Measurements from ENCODE around the gene MESD. TPM values are rescaled to one million over a fixed set of nuclear protein-coding genes. Genes with fewer than 3 reads are reported as not detected.

MESD gene
- polyA plus RNA-seq, 1 experiment, result 11.0 TPM

GRCh38 chr15:81026836-81027599 is 37.4 kb upstream of the MESD start:
- no peaks in the 10 kb centered on the region for H3K36me3 ChIP-seq (ENCODE audit: control insufficient read depth, insufficient read depth, low read length)
- no peaks in the 10 kb centered on the region for H3K27me3 ChIP-seq (ENCODE audit: control insufficient read depth, insufficient read depth, low read length)
- no peak for DNase-seq (ENCODE audit: low read depth)
- H3K4me3 ChIP-seq (ENCODE audit: low read depth, low read length), result no peak overlapping the region
- CTCF ChIA-PET, result interaction anchor here (1.0 kb wide), 1 partner anchor 11 kb away, joined by 4 read pairs; no protein-coding TSS in a partner anchor
- no peak for TF ChIP-seq CTCF (IDR thresholded peaks at IDR 0.05; ENCODE audit: insufficient read depth, low read depth, low read length)
- POLR2A ChIA-PET, result interaction anchor here (0.5 to 0.7 kb wide), 2 partner anchors 21 to 45 kb away, joined by 3 to 5 read pairs; no protein-coding TSS in a partner anchor

DNA sequence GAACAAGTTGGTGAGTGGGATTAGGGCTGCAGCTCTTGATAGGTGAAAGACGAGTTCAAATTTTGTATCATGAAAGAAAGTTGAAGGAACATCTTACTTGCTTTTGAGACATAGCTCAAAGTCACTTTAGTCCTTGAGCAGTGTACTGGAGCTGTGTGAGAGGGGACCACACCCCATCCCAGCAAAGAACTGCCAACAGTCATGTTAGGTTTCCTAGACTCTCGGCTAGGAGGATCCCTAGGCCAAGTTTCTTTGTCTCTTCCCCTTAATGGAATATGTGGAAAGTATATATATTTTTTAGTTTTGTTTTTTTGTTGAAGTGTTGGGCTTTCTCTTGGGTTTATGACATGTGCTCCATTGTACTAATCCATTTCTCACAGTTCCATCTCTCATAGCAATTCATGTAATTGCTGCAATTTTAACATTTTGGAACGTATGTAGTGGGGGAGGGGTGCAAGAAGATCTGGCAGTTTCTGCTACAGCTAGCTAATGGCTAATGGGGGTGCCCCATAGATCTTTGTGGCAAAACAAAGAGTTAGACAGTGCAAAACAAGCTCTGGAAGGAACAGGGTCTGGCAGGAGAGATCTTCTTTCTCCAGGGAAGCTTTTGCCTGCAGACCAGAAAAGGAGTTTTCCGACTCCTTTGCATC is 36.2 kb upstream of the MESD start:
- DNase-seq (ENCODE audit: low read depth), result no peak
- no peaks in the 10 kb centered on the region for H3K36me3 ChIP-seq (ENCODE audit: control insufficient read depth, insufficient read depth, low read length)
- H3K27me3 ChIP-seq (ENCODE audit: control insufficient read depth, insufficient read depth, low read length), result no peaks in the 10 kb centered on the region
- POLR2A ChIA-PET, result interaction anchor here (0.7 kb wide), 1 partner anchor 47 kb away, joined by 3 read pairs; no protein-coding TSS in a partner anchor
- TF ChIP-seq CTCF (IDR thresholded peaks at IDR 0.05; ENCODE audit: insufficient read depth, low read depth, low read length), result no peak
- H3K4me3 ChIP-seq (ENCODE audit: low read depth, low read length), result no peak overlapping the region
- CTCF ChIA-PET, result interaction anchor here (1.0 kb wide), 1 partner anchor 12 kb away, joined by 4 read pairs; no protein-coding TSS in a partner anchor

DNA sequence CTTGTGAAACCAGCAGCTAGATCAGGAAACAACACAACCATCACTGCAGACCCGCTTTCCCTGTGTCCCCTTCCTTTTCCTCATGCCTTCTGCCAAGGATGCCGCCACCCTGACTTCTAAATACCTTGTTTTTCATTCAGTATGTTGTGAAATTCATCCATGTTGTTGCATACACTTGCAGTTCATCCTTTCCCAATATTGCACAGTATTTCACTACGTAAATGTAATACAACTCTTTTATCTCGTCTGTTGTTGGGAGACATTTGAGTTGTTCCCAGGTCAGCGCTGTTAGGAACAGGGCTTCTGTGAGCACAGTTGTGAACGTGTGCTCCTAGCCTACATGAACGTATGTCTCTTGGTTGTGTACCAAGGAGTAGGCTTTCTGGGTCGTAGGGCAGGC is 35.3 kb upstream of the MESD start:
- DNase-seq (ENCODE audit: low read depth), result no peak
- no peak overlapping the region for H3K4me3 ChIP-seq (ENCODE audit: low read depth, low read length)
- POLR2A ChIA-PET, result no interaction called here
- TF ChIP-seq CTCF (IDR thresholded peaks at IDR 0.05; ENCODE audit: insufficient read depth, low read depth, low read length), result no peak
- no peaks in the 10 kb centered on the region for H3K36me3 ChIP-seq (ENCODE audit: control insufficient read depth, insufficient read depth, low read length)
- CTCF ChIA-PET, result no interaction called here
- no peaks in the 10 kb centered on the region for H3K27me3 ChIP-seq (ENCODE audit: control insufficient read depth, insufficient read depth, low read length)

DNA sequence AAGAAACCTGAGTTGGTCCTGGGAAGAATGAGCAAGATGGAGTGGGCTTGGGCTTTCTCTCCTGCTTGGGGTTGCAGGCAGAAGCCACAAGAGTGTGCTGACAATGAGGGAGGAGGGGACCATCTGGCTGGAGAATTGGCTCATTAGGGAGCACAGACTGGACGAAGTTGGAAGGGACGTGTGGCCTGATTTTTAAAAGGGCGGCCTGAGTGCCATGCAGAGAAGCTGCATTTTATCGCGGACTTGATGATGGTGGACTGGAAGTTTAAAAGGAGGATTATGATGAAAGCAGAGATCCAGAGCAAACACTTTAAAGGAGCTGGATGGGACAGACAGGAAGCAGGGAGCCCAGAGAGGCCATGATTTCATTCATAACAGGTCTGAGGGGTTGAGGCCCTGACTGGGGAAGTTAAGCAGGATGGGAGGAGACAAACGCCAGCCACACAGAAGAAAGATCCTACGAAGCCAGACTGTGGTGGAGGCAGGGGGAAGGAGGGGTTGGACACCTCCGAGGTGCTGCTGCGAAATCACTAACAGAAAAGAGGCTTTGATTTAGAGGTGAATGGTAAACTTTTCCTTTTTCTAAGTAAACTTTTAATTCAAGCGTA is 34.8 kb upstream of the MESD start:
- CTCF ChIA-PET, result interaction anchor here (0.7 to 1.4 kb wide), 2 partner anchors 69 to 80 kb away, joined by 3 to 5 read pairs; no protein-coding TSS in a partner anchor
- no peak for DNase-seq (ENCODE audit: low read depth)
- H3K27me3 ChIP-seq (ENCODE audit: control insufficient read depth, insufficient read depth, low read length), result no peaks in the 10 kb centered on the region
- POLR2A ChIA-PET, result no interaction called here
- H3K36me3 ChIP-seq (ENCODE audit: control insufficient read depth, insufficient read depth, low read length), result no peaks in the 10 kb centered on the region
- no peak overlapping the region for H3K4me3 ChIP-seq (ENCODE audit: low read depth, low read length)
- no peak for TF ChIP-seq CTCF (IDR thresholded peaks at IDR 0.05; ENCODE audit: insufficient read depth, low read depth, low read length)

Measured in BJ (cell line).